ENCODE measurements around the gene DNAH5. TPM values are rescaled to one million over a fixed set of nuclear protein-coding genes. Genes with fewer than 3 reads are reported as not detected.

The DNAH5 gene
- total RNA-seq, 1 donor from 2014 or later = 0.20 TPM

DNA sequence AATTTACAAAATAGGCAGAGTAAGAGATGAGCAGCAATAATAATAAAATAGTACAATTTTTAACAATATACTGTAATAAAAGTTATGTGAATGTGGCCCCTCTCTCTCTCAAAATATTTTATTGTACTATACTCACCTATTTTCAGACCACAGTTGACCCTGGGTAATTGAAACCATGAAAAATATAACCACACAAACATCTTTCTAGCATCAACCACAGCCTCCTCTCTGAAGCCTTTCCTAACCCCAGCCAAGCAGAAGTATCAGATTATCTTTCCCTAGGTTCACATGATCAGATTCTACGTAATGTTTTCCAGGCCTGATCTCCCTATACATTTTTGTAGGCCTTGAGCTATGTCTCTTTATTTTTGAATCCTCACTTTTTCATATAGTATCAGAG lies 35.2 kb downstream of the DNAH5 start:
- Mint-ChIP-seq H3K36me3 (ENCODE audit: unreplicated experiment) (no peaks in the 10 kb centered on the region), H3K27ac (ENCODE audit: unreplicated experiment) (no peak overlapping the region), H3K4me1 (ENCODE audit: low read depth, unreplicated experiment) (no peaks in the 10 kb centered on the region), H3K9me3 (ENCODE audit: unreplicated experiment) (peaks cover 2% of the 10 kb centered on the region), H3K4me3 (ENCODE audit: unreplicated experiment) (no peak overlapping the region), H3K27me3 (ENCODE audit: unreplicated experiment) (no peaks in the 10 kb centered on the region)
- no peak for DNase-seq
- no peak for TF ChIP-seq CTCF (IDR thresholded peaks at IDR 0.05; ENCODE audit: partially characterized antibody, unreplicated experiment)

GRCh38 chr5:13898569-13898968 lies 45.9 kb downstream of the DNAH5 start:
- H3K4me1 Mint-ChIP-seq (ENCODE audit: low read depth, unreplicated experiment) = no peaks in the 10 kb centered on the region
- no peak for TF ChIP-seq CTCF (IDR thresholded peaks at IDR 0.05; ENCODE audit: partially characterized antibody, unreplicated experiment)

DNA sequence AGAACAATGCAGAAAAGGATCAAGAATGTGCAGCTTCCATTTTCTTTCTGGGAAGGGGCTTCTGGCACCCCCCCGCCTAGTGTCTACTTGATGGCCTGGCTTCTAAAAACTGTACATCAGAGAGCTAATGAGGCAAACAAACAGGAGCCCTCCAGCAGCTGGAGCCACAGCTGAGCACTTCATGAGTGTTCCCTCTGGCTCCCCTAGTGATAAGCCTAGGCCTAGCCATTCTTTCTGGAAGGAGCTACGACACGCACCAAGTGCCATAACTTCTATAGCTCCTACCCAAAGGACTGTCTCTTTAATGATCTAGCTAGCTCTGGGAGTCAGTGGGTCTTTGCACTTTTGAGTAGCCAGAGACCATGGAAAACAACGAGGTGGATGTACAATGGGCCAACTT lies 66.1 kb downstream of the DNAH5 start:
- Mint-ChIP-seq H3K27me3 (ENCODE audit: unreplicated experiment) (no peaks in the 10 kb centered on the region), H3K36me3 (ENCODE audit: unreplicated experiment) (peaks cover 7% of the 10 kb centered on the region), H3K9me3 (ENCODE audit: unreplicated experiment) (no peaks in the 10 kb centered on the region), H3K4me3 (ENCODE audit: unreplicated experiment) (no peak overlapping the region), H3K4me1 (ENCODE audit: low read depth, unreplicated experiment) (peaks cover 4% of the 10 kb centered on the region), H3K27ac (ENCODE audit: unreplicated experiment) (peak overlapping the region; percentile 48)
- TF ChIP-seq CTCF (IDR thresholded peaks at IDR 0.05; ENCODE audit: partially characterized antibody, unreplicated experiment) = peak; percentile 32
- peak; percentile 22 for DNase-seq

More at GRCh38 chr5:13898569-13898968, 45.9 kb downstream of the DNAH5 start:
- Mint-ChIP-seq H3K9me3 (ENCODE audit: unreplicated experiment) (no peaks in the 10 kb centered on the region), H3K36me3 (ENCODE audit: unreplicated experiment) (no peaks in the 10 kb centered on the region), H3K27ac (ENCODE audit: unreplicated experiment) (no peak overlapping the region), H3K27me3 (ENCODE audit: unreplicated experiment) (peaks cover 2% of the 10 kb centered on the region), H3K4me3 (ENCODE audit: unreplicated experiment) (no peak overlapping the region)
- DNase-seq = no peak

- no peak for DNase-seq
- Mint-ChIP-seq H3K9me3 (ENCODE audit: unreplicated experiment) (no peaks in the 10 kb centered on the region), H3K4me3 (ENCODE audit: unreplicated experiment) (no peak overlapping the region), H3K27me3 (ENCODE audit: unreplicated experiment) (peaks cover 2% of the 10 kb centered on the region), H3K36me3 (ENCODE audit: unreplicated experiment) (no peaks in the 10 kb centered on the region), H3K27ac (ENCODE audit: unreplicated experiment) (no peak overlapping the region), H3K4me1 (ENCODE audit: low read depth, unreplicated experiment) (no peaks in the 10 kb centered on the region)
- TF ChIP-seq CTCF (IDR thresholded peaks at IDR 0.05; ENCODE audit: partially characterized antibody, unreplicated experiment) = no peak
These were observed 77.7 kb downstream of the DNAH5 start for GRCh38 chr5:13866792-13867191.

DNA sequence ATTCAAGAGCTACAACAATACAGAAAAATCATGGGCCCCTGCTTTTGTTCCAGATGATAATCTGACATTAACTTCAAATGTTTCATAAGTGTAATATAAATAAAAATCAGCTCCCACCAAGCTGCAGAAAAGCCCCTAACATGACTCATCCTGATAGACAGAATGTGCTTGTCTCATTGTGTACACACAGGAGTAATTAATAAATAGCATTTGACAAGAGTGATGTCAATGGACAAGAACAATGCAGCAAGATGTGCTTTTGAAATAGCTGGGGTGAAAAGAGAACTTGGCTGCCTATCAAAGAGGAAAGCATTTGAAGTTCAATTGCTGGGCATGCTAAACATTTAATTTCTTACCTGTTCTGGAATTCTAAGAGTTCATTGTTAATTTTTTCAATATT lies 79.2 kb downstream of the DNAH5 start:
- DNase-seq = no peak
- Mint-ChIP-seq H3K27me3 (ENCODE audit: unreplicated experiment) (peaks cover 2% of the 10 kb centered on the region), H3K36me3 (ENCODE audit: unreplicated experiment) (no peaks in the 10 kb centered on the region), H3K4me1 (ENCODE audit: low read depth, unreplicated experiment) (no peaks in the 10 kb centered on the region), H3K27ac (ENCODE audit: unreplicated experiment) (no peak overlapping the region), H3K4me3 (ENCODE audit: unreplicated experiment) (no peak overlapping the region), H3K9me3 (ENCODE audit: unreplicated experiment) (no peaks in the 10 kb centered on the region)
- no peak for TF ChIP-seq CTCF (IDR thresholded peaks at IDR 0.05; ENCODE audit: partially characterized antibody, unreplicated experiment)
